Measurements from ENCODE around the gene TAS2R4.
"Not testable (repeated sequence)": the region's sequence is repeated elsewhere in the genome, so short reads cannot be mapped to it uniquely, and the experiment has no call there.

TAS2R4 gene

DNA sequence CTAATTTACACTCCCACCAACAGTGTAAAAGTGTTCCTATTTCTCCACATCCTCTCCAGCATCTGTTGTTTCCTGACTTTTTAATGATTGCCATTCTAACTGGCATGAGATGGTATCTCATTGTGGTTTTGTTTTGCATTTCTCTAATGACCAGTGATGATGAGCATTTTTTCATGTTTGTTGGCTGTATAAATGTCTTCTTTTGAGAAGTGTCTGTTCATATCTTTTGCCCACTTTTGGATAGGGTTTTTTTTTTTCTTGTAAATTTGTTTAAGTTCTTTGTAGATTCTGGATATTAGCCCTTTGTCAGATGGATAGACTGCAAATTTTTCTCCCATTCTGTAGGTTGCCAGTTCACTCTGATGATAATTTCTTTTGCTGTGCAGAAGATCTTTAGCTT is 46.0 kb downstream of the TAS2R4 start:
- not testable (repeated sequence) for DNase-seq (ENCODE audit: insufficient read length, low spot score); FAIRE-seq
